ENCODE results near the gene ANKRD66. TPM values are rescaled to one million over a fixed set of nuclear protein-coding genes. Genes with fewer than 3 reads are reported as not detected.
"Not testable (repeated sequence)": the region's sequence is repeated elsewhere in the genome, so short reads cannot be mapped to it uniquely, and the experiment has no call there.

Gene ANKRD66
- total RNA-seq, 5 donors from 2014 or later (not counting 1 experiment from before 2014, with no cell fraction given): not detected

DNA sequence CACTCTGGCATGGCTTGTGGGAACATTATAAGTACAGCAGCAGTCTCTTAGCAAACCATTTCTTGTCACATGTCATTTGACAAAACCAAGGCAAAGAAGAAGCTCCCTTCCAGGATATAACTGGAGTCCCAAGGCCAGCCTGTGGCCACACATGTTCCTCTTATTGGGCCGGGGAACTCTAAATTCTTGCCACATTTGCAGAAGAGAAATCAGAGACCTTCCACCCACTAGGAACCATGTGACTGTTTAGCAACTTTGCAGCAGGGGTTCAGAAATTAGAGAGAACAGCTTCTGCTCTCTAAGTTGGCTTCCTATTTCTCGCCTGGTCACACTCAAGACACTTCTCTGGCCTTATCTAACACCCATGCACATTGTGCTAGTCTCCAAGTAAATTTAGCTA is 26.0 kb downstream of the ANKRD66 start:
- Mint-ChIP-seq H3K36me3 (no peaks in the 10 kb centered on the region), H3K4me1 (no peaks in the 10 kb centered on the region), H3K9me3 (peaks cover 0 to 2% (median 0%) of the 10 kb centered on the region in 3 donors), H3K4me3 (no peak overlapping the region), H3K27me3 (peaks cover 6 to 20% of the 10 kb centered on the region in 2 donors), H3K27ac (no peak overlapping the region)
- no peaks in the 10 kb centered on the region for H3K4me1 ChIP-seq (ENCODE audit: control insufficient read depth in 1 of 2, extremely low read depth in 1 of 2, insufficient read depth in 2 of 2, low read length in 2 of 2)
- ATAC-seq (replicated peaks in 1 of 4) (no peak), DNase-seq (peak in 2 of 35 experiments; percentile 3 to 17)
- H3K27ac ChIP-seq (ENCODE audit: low read length): no peak overlapping the region
- ChIA-PET POLR2A (no interaction called here), CTCF (no interaction called here)
- H3K9me3 ChIP-seq: no peaks in the 10 kb centered on the region
- no peak overlapping the region for H3K4me3 ChIP-seq (ENCODE audit: control insufficient read depth in 1 of 2, extremely low read depth in 1 of 2, low read length in 1 of 2)
- no peaks in the 10 kb centered on the region for H3K36me3 ChIP-seq (ENCODE audit: control insufficient read depth in 2 of 2, extremely low read depth in 1 of 2, insufficient read depth in 1 of 2, low read length in 1 of 2)
- WGBS (ENCODE audit: insufficient coverage): 33% methylated on average over 1 of the region's 2 CpGs
- H3K27me3 ChIP-seq (replicated peaks in 1 of 2; ENCODE audit: control insufficient read depth in 2 of 2, extremely low read depth in 1 of 2, insufficient read depth in 2 of 2, low read length in 1 of 2): no peaks in the 10 kb centered on the region

DNA sequence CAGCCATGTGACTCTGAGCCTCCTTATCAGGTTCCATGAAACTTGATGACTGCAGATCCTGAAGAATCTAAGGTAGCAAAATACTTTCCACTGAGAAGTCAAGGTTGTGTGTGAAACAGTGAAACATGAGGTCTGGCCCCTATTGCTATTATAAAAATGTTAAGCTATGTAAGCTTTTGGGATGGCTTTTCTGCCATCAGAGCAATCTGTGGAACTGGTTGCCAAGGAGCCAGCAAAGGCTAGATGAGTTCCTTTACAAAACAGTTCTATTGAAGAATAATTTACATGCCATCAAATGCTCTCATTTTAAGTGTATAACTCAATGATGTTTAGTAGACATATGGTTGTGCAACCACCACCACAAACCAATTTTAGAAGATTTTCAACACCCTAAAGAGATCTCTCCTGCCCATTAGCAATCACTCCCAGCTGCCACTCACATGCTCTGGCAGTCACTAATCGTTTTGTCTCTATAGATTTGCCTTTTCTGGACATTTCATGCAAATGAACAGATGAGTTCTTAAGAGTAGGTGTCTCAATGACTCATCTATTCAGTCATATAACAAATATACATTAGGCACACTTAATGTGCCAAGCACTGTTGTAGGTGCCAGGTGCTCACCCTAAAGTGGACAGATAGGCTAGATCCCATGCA is 26.6 kb downstream of the ANKRD66 start:
- Mint-ChIP-seq H3K27me3 (peaks cover 6 to 18% of the 10 kb centered on the region in 2 donors), H3K36me3 (no peaks in the 10 kb centered on the region), H3K9me3 (no peaks in the 10 kb centered on the region), H3K27ac (no peak overlapping the region), H3K4me3 (no peak overlapping the region), H3K4me1 (no peaks in the 10 kb centered on the region)
- Histone ChIP-seq H3K4me1 (ENCODE audit: control insufficient read depth in 1 of 2, extremely low read depth in 1 of 2, insufficient read depth in 2 of 2, low read length in 2 of 2) (no peaks in the 10 kb centered on the region), H3K36me3 (ENCODE audit: control insufficient read depth in 2 of 2, extremely low read depth in 1 of 2, insufficient read depth in 1 of 2, low read length in 1 of 2) (no peaks in the 10 kb centered on the region), H3K9me3 (no peaks in the 10 kb centered on the region), H3K4me3 (ENCODE audit: control insufficient read depth in 1 of 2, extremely low read depth in 1 of 2, low read length in 1 of 2) (no peak overlapping the region), H3K27me3 (replicated peaks in 1 of 2; ENCODE audit: control insufficient read depth in 2 of 2, extremely low read depth in 1 of 2, insufficient read depth in 2 of 2, low read length in 1 of 2) (no peaks in the 10 kb centered on the region), H3K27ac (ENCODE audit: low read length) (no peak overlapping the region)
- no peak for DNase-seq
- WGBS (ENCODE audit: insufficient coverage): no CpG with 5 or more reads among the region's 1 CpG
- ATAC-seq (replicated peaks in 1 of 4): no peak
- POLR2A ChIA-PET: no interaction called here
- CTCF ChIA-PET: no interaction called here

DNA sequence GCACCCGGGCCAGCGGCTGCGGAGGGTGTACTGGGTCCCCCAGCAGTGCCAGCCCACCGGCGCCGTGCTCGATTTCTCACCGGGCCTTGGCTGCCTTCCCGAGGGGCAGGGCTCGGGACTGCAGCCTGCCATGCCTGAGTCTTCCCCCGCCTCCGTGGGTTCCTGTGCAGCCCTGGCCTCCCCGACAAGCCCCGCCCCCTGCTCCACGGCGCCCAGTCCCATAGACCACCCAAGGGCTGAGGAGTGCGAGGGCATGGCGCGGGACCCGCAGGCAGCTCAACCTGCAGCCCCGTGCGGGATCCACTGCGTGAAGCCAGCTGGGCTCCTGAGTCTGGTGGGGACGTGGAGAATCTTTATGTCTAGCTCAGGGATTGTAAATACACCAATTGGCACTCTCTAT is 28.0 kb downstream of the ANKRD66 start:
- H3K27ac Mint-ChIP-seq; H3K9me3 ChIP-seq; H3K4me3 ChIP-seq (ENCODE audit: control insufficient read depth in 1 of 2, extremely low read depth in 1 of 2, low read length in 1 of 2); H3K4me3 Mint-ChIP-seq; ATAC-seq (replicated peaks in 1 of 4); H3K27ac ChIP-seq (ENCODE audit: low read length); H3K36me3 Mint-ChIP-seq; POLR2A ChIA-PET; H3K36me3 ChIP-seq (ENCODE audit: control insufficient read depth in 2 of 2, extremely low read depth in 1 of 2, insufficient read depth in 1 of 2, low read length in 1 of 2); H3K4me1 ChIP-seq (ENCODE audit: control insufficient read depth in 1 of 2, extremely low read depth in 1 of 2, insufficient read depth in 2 of 2, low read length in 2 of 2); H3K4me1 Mint-ChIP-seq; H3K27me3 ChIP-seq (replicated peaks in 1 of 2; ENCODE audit: control insufficient read depth in 2 of 2, extremely low read depth in 1 of 2, insufficient read depth in 2 of 2, low read length in 1 of 2); H3K9me3 Mint-ChIP-seq: not testable (repeated sequence)
- 98% methylated on average over 19 of the region's 24 CpGs for WGBS (ENCODE audit: insufficient coverage)
- CTCF ChIA-PET: interaction anchor here in 1 of 2 donors (0.7 kb wide), 1 partner anchor 115 kb away, joined by 3 read pairs; no protein-coding TSS in a partner anchor
- peak in 1 of 35 experiments; percentile 7 for DNase-seq
- H3K27me3 Mint-ChIP-seq: peaks cover 2 to 18% of the 10 kb centered on the region in 2 donors

DNA sequence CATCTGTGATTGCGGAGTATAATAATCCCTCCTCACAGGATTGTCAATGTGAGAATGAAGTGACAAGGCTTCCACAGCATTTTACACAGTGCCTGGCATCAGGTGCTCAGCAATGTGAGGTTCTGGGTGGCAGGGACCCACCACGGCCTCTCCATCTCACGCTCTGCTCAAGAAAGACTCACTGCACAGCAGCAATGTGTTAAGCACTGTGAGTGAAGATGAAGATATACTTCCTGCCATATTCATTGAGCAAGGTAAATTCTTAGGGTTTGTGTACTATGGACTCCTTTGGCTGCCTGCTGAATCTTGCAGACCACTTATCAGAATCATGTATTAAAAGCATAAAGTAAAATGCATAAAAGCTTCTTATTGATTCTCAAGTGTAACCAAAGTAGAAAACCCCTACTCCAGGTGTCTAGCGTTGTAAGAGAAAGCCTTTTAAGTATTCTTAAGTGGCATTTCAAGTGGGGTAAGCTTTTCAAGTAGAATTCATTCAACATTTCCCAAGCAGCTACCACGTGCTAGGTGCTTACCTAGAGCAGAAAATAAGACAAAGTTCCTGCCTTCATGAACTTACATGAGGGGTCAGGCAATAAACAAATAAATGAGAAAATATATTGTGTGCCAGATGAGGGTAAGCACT is 29.5 kb downstream of the ANKRD66 start:
- H3K9me3 Mint-ChIP-seq: no peaks in the 10 kb centered on the region
- no peaks in the 10 kb centered on the region for H3K27me3 ChIP-seq (replicated peaks in 1 of 2; ENCODE audit: control insufficient read depth in 2 of 2, extremely low read depth in 1 of 2, insufficient read depth in 2 of 2, low read length in 1 of 2)
- no peak for ATAC-seq (replicated peaks in 1 of 4)
- no peaks in the 10 kb centered on the region for H3K4me1 ChIP-seq (ENCODE audit: control insufficient read depth in 1 of 2, extremely low read depth in 1 of 2, insufficient read depth in 2 of 2, low read length in 2 of 2)
- no CpG with 5 or more reads among the region's 5 CpGs for WGBS (ENCODE audit: insufficient coverage)
- no peaks in the 10 kb centered on the region for H3K9me3 ChIP-seq
- no peak overlapping the region for H3K27ac ChIP-seq (ENCODE audit: low read length)
- CTCF ChIA-PET: no interaction called here
- no peaks in the 10 kb centered on the region for H3K4me1 Mint-ChIP-seq
- POLR2A ChIA-PET: interaction anchor here in 1 of 2 donors (0.6 kb wide), 1 partner anchor 125 kb away, joined by 3 read pairs; no protein-coding TSS in a partner anchor
- H3K27ac Mint-ChIP-seq: no peak overlapping the region
- H3K4me3 ChIP-seq (ENCODE audit: control insufficient read depth in 1 of 2, extremely low read depth in 1 of 2, low read length in 1 of 2): no peak overlapping the region
- peaks cover under 1 to 15% of the 10 kb centered on the region in 2 donors for H3K27me3 Mint-ChIP-seq
- no peaks in the 10 kb centered on the region for H3K36me3 ChIP-seq (ENCODE audit: control insufficient read depth in 2 of 2, extremely low read depth in 1 of 2, insufficient read depth in 1 of 2, low read length in 1 of 2)
- DNase-seq: no peak
- H3K4me3 Mint-ChIP-seq: no peak overlapping the region
- no peaks in the 10 kb centered on the region for H3K36me3 Mint-ChIP-seq

DNA sequence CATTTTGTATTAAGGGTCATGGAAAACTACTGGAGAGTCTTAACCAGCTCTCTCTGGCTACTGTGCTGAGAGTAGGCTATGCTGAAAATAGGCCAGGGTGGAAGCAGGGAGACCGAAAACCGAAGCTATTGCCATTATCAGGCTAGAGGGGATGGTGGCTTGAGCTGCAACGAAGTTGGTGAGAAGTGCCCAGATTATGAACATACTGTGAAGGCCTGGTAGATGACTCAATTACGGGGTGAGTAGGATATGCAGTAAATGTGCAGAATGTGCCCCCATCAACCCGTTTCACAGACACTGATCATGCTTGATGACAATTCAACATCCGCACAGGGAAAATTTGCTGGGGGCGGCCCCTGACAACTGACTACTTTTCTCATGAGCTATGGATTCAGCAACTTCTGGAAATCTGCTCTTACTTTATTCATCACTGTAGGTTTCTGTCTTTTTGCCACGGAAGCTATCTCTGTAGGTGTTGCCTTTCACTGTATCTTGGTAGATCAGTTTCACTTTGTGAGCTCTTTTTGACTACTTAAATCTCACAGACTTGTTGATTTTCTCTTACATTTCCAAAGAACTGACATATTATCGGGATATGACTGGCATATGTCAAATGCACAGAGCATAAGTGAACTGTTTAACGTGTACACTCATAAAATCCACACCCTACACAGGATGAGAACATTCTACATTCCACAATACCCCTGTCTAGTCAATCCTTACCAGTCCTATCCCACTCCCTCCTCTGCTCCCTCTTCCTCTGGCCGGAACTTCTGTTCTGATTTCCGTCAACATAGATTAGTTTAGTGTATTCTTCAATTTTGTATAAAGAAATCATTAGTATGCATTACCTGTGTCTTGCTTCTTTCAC is 31.0 kb downstream of the ANKRD66 start:
- 79% methylated on average over 9 of the region's 12 CpGs for WGBS (ENCODE audit: insufficient coverage)
- Mint-ChIP-seq H3K27me3 (peaks cover 0 to 10% of the 10 kb centered on the region in 2 donors), H3K9me3 (no peaks in the 10 kb centered on the region), H3K4me1 (no peaks in the 10 kb centered on the region), H3K27ac (no peak overlapping the region), H3K4me3 (no peak overlapping the region), H3K36me3 (no peaks in the 10 kb centered on the region)
- DNase-seq (no peak), ATAC-seq (replicated peaks in 1 of 4) (no peak)
- ChIA-PET POLR2A (no interaction called here), CTCF (no interaction called here)
- Histone ChIP-seq H3K36me3 (ENCODE audit: control insufficient read depth in 2 of 2, extremely low read depth in 1 of 2, insufficient read depth in 1 of 2, low read length in 1 of 2) (no peaks in the 10 kb centered on the region), H3K4me3 (ENCODE audit: control insufficient read depth in 1 of 2, extremely low read depth in 1 of 2, low read length in 1 of 2) (no peak overlapping the region), H3K4me1 (ENCODE audit: control insufficient read depth in 1 of 2, extremely low read depth in 1 of 2, insufficient read depth in 2 of 2, low read length in 2 of 2) (no peaks in the 10 kb centered on the region), H3K27me3 (replicated peaks in 1 of 2; ENCODE audit: control insufficient read depth in 2 of 2, extremely low read depth in 1 of 2, insufficient read depth in 2 of 2, low read length in 1 of 2) (no peaks in the 10 kb centered on the region), H3K9me3 (no peaks in the 10 kb centered on the region), H3K27ac (ENCODE audit: low read length) (no peak overlapping the region)

DNA sequence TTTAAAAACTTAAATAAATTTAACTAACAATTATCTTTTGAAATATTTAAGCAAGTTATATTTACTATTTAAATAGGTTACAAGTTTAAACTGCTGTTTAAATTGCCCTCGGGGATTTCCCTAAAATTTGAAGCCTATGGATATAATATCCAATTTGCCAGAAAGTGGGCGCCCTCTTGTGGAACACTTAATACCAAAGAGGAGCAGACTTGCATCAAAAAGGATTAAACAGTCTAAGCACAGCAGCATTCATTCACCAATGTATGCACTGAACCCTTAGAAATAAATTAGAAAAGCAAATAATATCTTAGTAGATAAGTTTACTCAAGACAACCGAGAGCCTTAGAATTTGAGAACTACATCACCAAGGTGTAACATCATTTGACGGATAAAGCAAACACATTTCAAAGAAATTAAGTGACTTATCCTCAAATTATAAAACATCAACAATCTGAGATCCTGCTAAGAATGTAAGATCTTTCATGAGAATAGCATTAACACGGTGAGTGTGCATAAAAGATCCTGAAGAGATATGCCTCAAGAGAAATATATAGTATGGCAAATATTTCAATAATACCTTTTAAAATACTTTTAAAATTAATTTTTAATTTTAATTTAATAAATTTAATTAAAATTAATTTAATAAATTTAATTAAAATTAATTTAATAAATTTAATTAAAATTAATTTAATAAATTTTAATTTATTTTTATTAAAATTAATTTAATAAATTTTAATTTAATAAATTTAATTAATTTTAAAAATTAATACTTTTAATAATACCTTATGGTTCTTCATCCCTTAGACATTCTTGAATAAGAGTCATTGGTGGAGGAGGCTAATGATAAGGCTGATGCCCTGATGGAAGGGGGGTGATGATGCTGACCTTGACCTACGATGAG is 35.0 kb downstream of the ANKRD66 start:
- no peak overlapping the region for H3K4me3 ChIP-seq (ENCODE audit: control insufficient read depth in 1 of 2, extremely low read depth in 1 of 2, low read length in 1 of 2)
- H3K4me1 Mint-ChIP-seq: no peaks in the 10 kb centered on the region
- 100% methylated on average over 1 of the region's 6 CpGs for WGBS (ENCODE audit: insufficient coverage)
- no peaks in the 10 kb centered on the region for H3K36me3 Mint-ChIP-seq
- no peak overlapping the region for H3K4me3 Mint-ChIP-seq
- H3K9me3 ChIP-seq: no peaks in the 10 kb centered on the region
- DNase-seq (peak in 2 of 35 experiments; percentile 11 to 12), ATAC-seq (replicated peaks in 1 of 4) (no peak)
- no peak overlapping the region for H3K27ac Mint-ChIP-seq
- no peaks in the 10 kb centered on the region for H3K4me1 ChIP-seq (ENCODE audit: control insufficient read depth in 1 of 2, extremely low read depth in 1 of 2, insufficient read depth in 2 of 2, low read length in 2 of 2)
- ChIA-PET CTCF (no interaction called here), POLR2A (no interaction called here)
- no peaks in the 10 kb centered on the region for H3K27me3 ChIP-seq (replicated peaks in 1 of 2; ENCODE audit: control insufficient read depth in 2 of 2, extremely low read depth in 1 of 2, insufficient read depth in 2 of 2, low read length in 1 of 2)
- peaks cover 0 to 9% of the 10 kb centered on the region in 2 donors for H3K27me3 Mint-ChIP-seq
- no peak overlapping the region for H3K27ac ChIP-seq (ENCODE audit: low read length)
- H3K36me3 ChIP-seq (ENCODE audit: control insufficient read depth in 2 of 2, extremely low read depth in 1 of 2, insufficient read depth in 1 of 2, low read length in 1 of 2): no peaks in the 10 kb centered on the region
- no peaks in the 10 kb centered on the region for H3K9me3 Mint-ChIP-seq

Measured in T-cell (primary cell).